Fibroblast of skin of right quadriceps (primary cell): Measurements from ENCODE around the gene CUL2.
"Not testable (repeated sequence)": the region's sequence is repeated elsewhere in the genome, so short reads cannot be mapped to it uniquely, and the experiment has no call there.

Experiments
- DNase-seq: peaks from one replicate; pipeline ENCODE4 v3.0.0-alpha.2; 2013

The CUL2 gene

GRCh38 chr10:34973757-34974156, 116.4 kb downstream of the CUL2 start:
- DNase-seq = not testable (repeated sequence)

- not testable (repeated sequence) for DNase-seq
Measured at GRCh38 chr10:34973121-34973520, 117.0 kb downstream of the CUL2 start.

GRCh38 chr10:34972591-34972990, 117.5 kb downstream of the CUL2 start:
- DNase-seq = not testable (repeated sequence)

GRCh38 chr10:34971606-34972334, 118.4 kb downstream of the CUL2 start:
- not testable (repeated sequence) for DNase-seq

GRCh38 chr10:34969171-34969570, 121.0 kb downstream of the CUL2 start:
- DNase-seq = no peak

GRCh38 chr10:34967335-34967880, 122.7 kb downstream of the CUL2 start:
- peak; percentile 78 for DNase-seq

GRCh38 chr10:34966451-34966850, 123.7 kb downstream of the CUL2 start:
- peak; percentile 58 for DNase-seq

GRCh38 chr10:34966040-34966439, 124.1 kb downstream of the CUL2 start:
- no peak for DNase-seq

- DNase-seq = no peak
Measured at GRCh38 chr10:34964166-34964800, 125.9 kb downstream of the CUL2 start.

- DNase-seq = no peak
Measured at GRCh38 chr10:34962866-34963265, 127.3 kb downstream of the CUL2 start.

- DNase-seq = no peak
Measured at GRCh38 chr10:34960983-34961382, 129.2 kb downstream of the CUL2 start.

GRCh38 chr10:34959786-34960185, 130.4 kb downstream of the CUL2 start:
- DNase-seq = no peak

GRCh38 chr10:34959321-34959720, 130.8 kb downstream of the CUL2 start:
- DNase-seq = no peak
